Suprapubic skin (tissue), 4 donors: ENCODE measurements around the gene REPIN1.

ENCODE experiments used
- CTCF ChIP-seq, 2 donors: fragments of 200-600 bp in 1 of 2; fragments of 450-650 bp in 1 of 2; sonication (generic) in 1 of 2; IDR thresholded peaks; one replicate each; pipeline ENCODE4 v1.5.1; 2016 to 2019; ENCODE audit warnings: antibody characterized with exemption in 2 of 2, mild to moderate bottlenecking in 1 of 2, moderate library complexity in 1 of 2
- EP300 ChIP-seq: sonication (generic); formaldehyde crosslinking; IDR thresholded peaks from one replicate; pipeline ENCODE4 v1.6.1; 2017; ENCODE audit warnings: antibody characterized with exemption
- POLR2A ChIP-seq, 2 donors: fragments of 450-650 bp; IDR thresholded peaks; one replicate each; pipeline ENCODE4 v1.6.1; 2017; ENCODE audit warnings: antibody characterized with exemption in 2 of 2, mild to moderate bottlenecking in 2 of 2, moderate library complexity in 2 of 2
- POLR2AphosphoS5 ChIP-seq, 3 donors: sonication (generic); formaldehyde crosslinking; IDR thresholded peaks; one replicate each; pipeline ENCODE4 v1.6.1; 2017; ENCODE audit warnings: antibody characterized with exemption in 3 of 3

GRCh38 chr7:150335108-150335773, 33.4 kb upstream of the REPIN1 start:
- no peak for TF ChIP-seq CTCF (IDR thresholded peaks at IDR 0.05)
- TF ChIP-seq POLR2AphosphoS5 (IDR thresholded peaks at IDR 0.05) = no peak
- no peak for TF ChIP-seq POLR2A (IDR thresholded peaks at IDR 0.05)
- no peak for TF ChIP-seq EP300
